ENCODE results near the gene CCN2. TPM values are rescaled to one million over a fixed set of nuclear protein-coding genes. Genes with fewer than 3 reads are reported as not detected.
A peak's percentile ranks its signal among the peaks of the same experiment; 100 is the strongest.

CCN2 gene
- total RNA-seq, 1 donor from 2014 or later: 1,253 TPM

DNA sequence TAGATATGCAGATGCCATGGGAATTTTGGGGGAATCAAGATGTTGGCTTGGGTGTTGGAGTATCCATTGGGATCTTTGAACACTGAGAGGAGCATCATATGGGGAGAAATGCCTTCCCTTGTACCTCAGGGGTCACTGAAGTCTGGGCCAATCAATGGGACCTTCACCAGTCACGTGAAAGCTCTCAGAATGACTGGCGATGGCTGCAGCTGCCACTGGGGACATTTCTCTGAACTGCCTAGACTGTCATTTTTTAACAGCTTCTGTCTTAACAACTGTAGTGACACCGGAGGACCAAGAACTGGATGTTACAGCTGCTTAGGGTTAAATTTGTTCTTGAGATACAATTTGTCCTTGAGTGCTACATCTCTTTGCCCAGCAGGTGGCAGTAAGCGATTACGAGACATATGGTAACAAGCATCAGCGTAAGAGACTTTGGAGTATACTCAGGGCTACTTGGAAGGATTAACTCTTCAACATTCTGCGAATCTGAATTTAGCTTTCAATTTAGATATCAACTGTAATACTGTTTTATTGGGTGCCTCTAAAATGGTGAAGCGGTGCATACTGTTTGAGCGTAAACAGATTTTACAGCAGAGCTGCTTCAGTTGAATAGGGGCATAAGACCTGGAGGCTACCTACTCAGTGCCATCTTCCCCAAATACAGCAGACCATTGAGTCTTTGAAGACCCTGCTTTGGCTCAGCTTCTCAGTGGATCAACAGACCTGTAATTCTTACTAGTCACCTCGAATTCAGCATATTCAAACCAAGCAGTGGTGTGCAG, 36.0 kb downstream of the CCN2 start:
- Histone ChIP-seq H3K9ac (ENCODE audit: low read length) (no peak overlapping the region), H3K4me3 (ENCODE audit: insufficient read depth, low read depth, low read length) (no peak overlapping the region), H3K79me2 (ENCODE audit: insufficient read depth, low read length) (no peaks in the 10 kb centered on the region), H3K36me3 (ENCODE audit: insufficient read depth, low read length) (no peaks in the 10 kb centered on the region), H2AFZ (ENCODE audit: low read depth, low read length) (no peak overlapping the region), H3K4me2 (ENCODE audit: low read length) (no peak overlapping the region), H3K27me3 (ENCODE audit: insufficient read depth, low read length) (no peaks in the 10 kb centered on the region), H3K4me1 (ENCODE audit: insufficient read depth, low read length) (peaks cover 7% of the 10 kb centered on the region), H3K9me3 (ENCODE audit: insufficient read depth, low read depth, low read length) (no peaks in the 10 kb centered on the region), H3K27ac (ENCODE audit: low read depth, low read length) (no peak overlapping the region), H4K20me1 (ENCODE audit: insufficient read depth, low read length) (no peaks in the 10 kb centered on the region)
- peaks cover 15% of the 10 kb centered on the region for H3K4me1 Mint-ChIP-seq (ENCODE audit: low read depth, unreplicated experiment)
- DNase-seq (ENCODE audit: low read depth): peak; percentile 68
- H3K36me3 Mint-ChIP-seq (ENCODE audit: low read depth, unreplicated experiment): no peaks in the 10 kb centered on the region
- H3K27me3 Mint-ChIP-seq (ENCODE audit: low read depth, unreplicated experiment): no peaks in the 10 kb centered on the region
- TF ChIP-seq, protein P1, sequence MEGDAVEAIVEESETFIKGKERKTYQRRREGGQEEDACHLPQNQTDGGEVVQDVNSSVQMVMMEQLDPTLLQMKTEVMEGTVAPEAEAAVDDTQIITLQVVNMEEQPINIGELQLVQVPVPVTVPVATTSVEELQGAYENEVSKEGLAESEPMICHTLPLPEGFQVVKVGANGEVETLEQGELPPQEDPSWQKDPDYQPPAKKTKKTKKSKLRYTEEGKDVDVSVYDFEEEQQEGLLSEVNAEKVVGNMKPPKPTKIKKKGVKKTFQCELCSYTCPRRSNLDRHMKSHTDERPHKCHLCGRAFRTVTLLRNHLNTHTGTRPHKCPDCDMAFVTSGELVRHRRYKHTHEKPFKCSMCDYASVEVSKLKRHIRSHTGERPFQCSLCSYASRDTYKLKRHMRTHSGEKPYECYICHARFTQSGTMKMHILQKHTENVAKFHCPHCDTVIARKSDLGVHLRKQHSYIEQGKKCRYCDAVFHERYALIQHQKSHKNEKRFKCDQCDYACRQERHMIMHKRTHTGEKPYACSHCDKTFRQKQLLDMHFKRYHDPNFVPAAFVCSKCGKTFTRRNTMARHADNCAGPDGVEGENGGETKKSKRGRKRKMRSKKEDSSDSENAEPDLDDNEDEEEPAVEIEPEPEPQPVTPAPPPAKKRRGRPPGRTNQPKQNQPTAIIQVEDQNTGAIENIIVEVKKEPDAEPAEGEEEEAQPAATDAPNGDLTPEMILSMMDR (IDR thresholded peaks at IDR 0.05; ENCODE audit: insufficient read depth, low read depth, low read length): peak; percentile 95
- TF ChIP-seq EZH2 (IDR thresholded peaks at IDR 0.05; ENCODE audit: insufficient read depth, low read length): no peak
- peaks cover 3% of the 10 kb centered on the region for H3K9me3 Mint-ChIP-seq (ENCODE audit: unreplicated experiment)
- peak; percentile 95 for FAIRE-seq
- H3K27ac Mint-ChIP-seq (ENCODE audit: unreplicated experiment): no peak overlapping the region
- no peak overlapping the region for H3K4me3 Mint-ChIP-seq (ENCODE audit: unreplicated experiment)

DNA sequence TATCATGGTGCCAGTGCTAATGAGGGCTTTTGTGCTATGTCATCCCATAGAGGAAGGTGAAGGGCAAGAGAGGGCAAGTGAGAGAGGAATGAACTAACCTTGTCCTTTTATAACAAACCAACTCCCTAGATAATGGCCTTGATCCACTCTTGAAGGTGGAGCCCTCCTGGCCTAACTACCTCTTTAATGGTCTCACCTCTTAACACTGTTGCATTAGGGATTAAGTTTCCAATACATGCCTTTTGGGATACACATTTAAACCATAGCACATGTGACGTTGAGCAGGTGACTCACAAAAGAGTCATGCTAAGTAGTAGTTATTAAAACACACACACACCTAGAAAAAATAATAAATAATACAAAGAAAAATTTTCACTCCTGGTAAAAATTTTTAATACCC, 36.9 kb downstream of the CCN2 start:
- no peak overlapping the region for H3K4me3 Mint-ChIP-seq (ENCODE audit: unreplicated experiment)
- Histone ChIP-seq H3K27ac (ENCODE audit: low read depth, low read length) (no peak overlapping the region), H3K9ac (ENCODE audit: low read length) (no peak overlapping the region), H3K4me1 (ENCODE audit: insufficient read depth, low read length) (peaks cover 7% of the 10 kb centered on the region), H3K4me3 (ENCODE audit: insufficient read depth, low read depth, low read length) (no peak overlapping the region), H3K9me3 (ENCODE audit: insufficient read depth, low read depth, low read length) (no peaks in the 10 kb centered on the region), H3K27me3 (ENCODE audit: insufficient read depth, low read length) (no peaks in the 10 kb centered on the region), H4K20me1 (ENCODE audit: insufficient read depth, low read length) (no peaks in the 10 kb centered on the region), H3K4me2 (ENCODE audit: low read length) (no peak overlapping the region), H3K36me3 (ENCODE audit: insufficient read depth, low read length) (no peaks in the 10 kb centered on the region), H2AFZ (ENCODE audit: low read depth, low read length) (no peak overlapping the region), H3K79me2 (ENCODE audit: insufficient read depth, low read length) (no peaks in the 10 kb centered on the region)
- no peaks in the 10 kb centered on the region for H3K9me3 Mint-ChIP-seq (ENCODE audit: unreplicated experiment)
- H3K27me3 Mint-ChIP-seq (ENCODE audit: low read depth, unreplicated experiment): no peaks in the 10 kb centered on the region
- FAIRE-seq (no peak), DNase-seq (ENCODE audit: low read depth) (peak; percentile 55)
- H3K36me3 Mint-ChIP-seq (ENCODE audit: low read depth, unreplicated experiment): no peaks in the 10 kb centered on the region
- no peak overlapping the region for H3K27ac Mint-ChIP-seq (ENCODE audit: unreplicated experiment)
- H3K4me1 Mint-ChIP-seq (ENCODE audit: low read depth, unreplicated experiment): peaks cover 15% of the 10 kb centered on the region
- TF ChIP-seq, protein P1 (IDR thresholded peaks at IDR 0.05; ENCODE audit: insufficient read depth, low read depth, low read length): no peak

DNA sequence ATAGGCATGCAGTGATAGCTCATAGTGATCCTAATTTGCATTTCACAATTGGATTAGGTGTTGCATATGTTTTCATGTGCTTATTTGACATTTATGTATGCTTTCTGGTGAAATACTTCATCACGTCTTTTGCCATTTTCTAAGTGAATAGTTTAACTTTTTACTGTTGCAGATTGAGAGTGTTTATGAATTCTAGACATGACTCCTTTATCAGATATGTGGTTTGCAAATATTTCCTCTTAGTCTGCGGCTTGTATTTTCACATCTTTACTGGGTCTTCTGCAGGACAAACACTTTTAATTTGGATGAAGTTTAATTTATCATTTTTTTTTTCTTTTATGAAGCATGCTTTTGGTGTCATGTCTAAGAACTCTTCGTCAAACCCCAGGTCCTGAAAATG, 39.2 kb downstream of the CCN2 start:
- no peaks in the 10 kb centered on the region for H3K79me2 ChIP-seq (ENCODE audit: insufficient read depth, low read length)
- no peak overlapping the region for H3K27ac ChIP-seq (ENCODE audit: low read depth, low read length)
- DNase-seq (ENCODE audit: low read depth): peak; percentile 52
- H3K4me3 Mint-ChIP-seq (ENCODE audit: unreplicated experiment): no peak overlapping the region
- H3K27ac Mint-ChIP-seq (ENCODE audit: unreplicated experiment): no peak overlapping the region
- H3K9me3 ChIP-seq (ENCODE audit: insufficient read depth, low read depth, low read length): no peaks in the 10 kb centered on the region
- H3K36me3 Mint-ChIP-seq (ENCODE audit: low read depth, unreplicated experiment): no peaks in the 10 kb centered on the region
- peak overlapping the region; percentile 12 for H3K4me2 ChIP-seq (ENCODE audit: low read length)
- no peaks in the 10 kb centered on the region for H4K20me1 ChIP-seq (ENCODE audit: insufficient read depth, low read length)
- no peaks in the 10 kb centered on the region for H3K4me1 ChIP-seq (ENCODE audit: insufficient read depth, low read length)
- no peak for FAIRE-seq
- no peak overlapping the region for H3K9ac ChIP-seq (ENCODE audit: low read length)
- H3K36me3 ChIP-seq (ENCODE audit: insufficient read depth, low read length): no peaks in the 10 kb centered on the region
- TF ChIP-seq, protein P1 (IDR thresholded peaks at IDR 0.05; ENCODE audit: insufficient read depth, low read depth, low read length): no peak
- no peak for TF ChIP-seq EZH2 (IDR thresholded peaks at IDR 0.05; ENCODE audit: insufficient read depth, low read length)
- no peak overlapping the region for H2AFZ ChIP-seq (ENCODE audit: low read depth, low read length)
- no peak overlapping the region for H3K4me3 ChIP-seq (ENCODE audit: insufficient read depth, low read depth, low read length)
- no peaks in the 10 kb centered on the region for H3K27me3 Mint-ChIP-seq (ENCODE audit: low read depth, unreplicated experiment)
- no peaks in the 10 kb centered on the region for H3K27me3 ChIP-seq (ENCODE audit: insufficient read depth, low read length)
- no peaks in the 10 kb centered on the region for H3K9me3 Mint-ChIP-seq (ENCODE audit: unreplicated experiment)
- H3K4me1 Mint-ChIP-seq (ENCODE audit: low read depth, unreplicated experiment): peaks cover 6% of the 10 kb centered on the region
